GM23248 (cell line): ENCODE data around the gene YIPF4.

Experiments
- EZH2 ChIP-seq: fragments of 200-600 bp; sonication (generic); IDR thresholded peaks from 2 replicates; pipeline ENCODE4 v1.6.1; 2018; ENCODE audit warnings: antibody characterized with exemption, mild to moderate bottlenecking; ENCODE audit not compliant: insufficient read depth, poor library complexity, severe bottlenecking
- EZH2phosphoT487 ChIP-seq: fragments of 200-600 bp; sonication (generic); IDR thresholded peaks from 2 replicates; pipeline ENCODE4 v1.6.1; 2018; ENCODE audit warnings: antibody characterized with exemption, moderate library complexity, mild to moderate bottlenecking, low read depth; ENCODE audit not compliant: insufficient read depth

DNA sequence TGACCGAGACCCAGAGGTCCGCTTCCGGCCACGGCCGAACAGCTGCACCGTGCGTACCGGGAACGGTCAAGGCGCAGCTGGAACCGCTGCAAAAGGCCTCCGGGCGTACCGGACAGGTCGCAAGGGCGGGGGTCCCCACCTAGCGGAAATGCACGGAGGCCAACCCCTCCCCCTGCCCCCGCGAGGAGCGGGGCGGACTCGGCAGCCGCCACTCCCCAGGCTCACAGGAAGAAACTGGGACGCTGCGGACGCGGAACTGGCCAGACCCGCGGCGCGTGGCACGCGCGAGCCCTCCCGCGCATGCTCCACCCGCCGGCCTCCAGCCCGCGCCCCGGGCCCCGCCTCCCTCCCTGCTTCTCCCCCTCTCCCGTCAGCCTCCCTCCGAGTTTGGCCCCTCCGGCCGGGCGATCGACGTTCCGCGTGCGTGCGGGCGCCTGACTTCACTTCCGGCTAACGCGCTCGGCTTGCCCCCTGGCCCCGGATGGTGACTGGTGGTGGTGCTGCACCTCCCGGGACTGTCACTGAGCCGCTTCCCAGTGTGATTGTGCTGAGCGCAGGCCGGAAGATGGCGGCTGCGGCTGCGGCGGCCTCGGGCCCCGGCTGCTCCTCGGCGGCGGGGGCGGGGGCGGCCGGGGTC is 79.1 kb downstream of the YIPF4 start, which contains the start of gene BIRC6:
- TF ChIP-seq EZH2 (no peak), EZH2phosphoT487 (no peak)
